NCI-H69 (cell line): ENCODE measurements around the gene TMEM72.
A peak's percentile ranks its signal among the peaks of the same experiment; 100 is the strongest.

Source experiments
- DNase-seq: peaks from one replicate; lab custom pipeline; 2025; lab: John Stamatoyannopoulos, UW

TMEM72 gene

DNA sequence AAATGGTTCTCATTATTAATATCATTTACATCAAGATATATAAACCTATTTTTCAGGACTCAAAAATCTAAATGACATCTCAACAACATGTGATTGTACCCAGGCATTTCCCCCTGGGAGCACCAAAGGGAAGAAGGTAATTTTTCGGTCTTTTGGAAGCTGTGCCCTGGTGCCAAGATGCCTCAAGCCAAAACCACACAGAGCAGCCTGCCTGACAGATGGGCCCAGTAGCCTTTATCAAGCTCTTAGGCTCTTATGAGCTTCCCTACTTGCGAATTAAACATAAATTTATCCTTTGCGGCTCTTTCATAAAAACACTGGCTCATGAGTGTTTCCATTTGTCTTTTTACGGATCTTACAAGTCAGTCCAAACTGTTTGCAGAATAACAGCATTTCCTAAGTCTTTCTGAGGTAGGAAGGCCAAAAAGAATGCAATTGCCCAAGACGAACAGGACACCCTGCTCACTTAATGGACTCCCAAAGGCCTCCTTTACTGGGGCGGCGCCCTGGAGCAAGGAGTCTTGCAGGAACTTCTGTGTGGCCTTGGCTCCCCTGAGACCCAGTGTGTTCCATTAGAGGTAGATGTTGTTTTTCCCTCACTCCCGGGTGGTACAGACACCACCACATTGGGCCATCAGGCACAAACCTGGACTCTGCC lies 44.4 kb downstream of the TMEM72 start:
- no peak for DNase-seq

DNA sequence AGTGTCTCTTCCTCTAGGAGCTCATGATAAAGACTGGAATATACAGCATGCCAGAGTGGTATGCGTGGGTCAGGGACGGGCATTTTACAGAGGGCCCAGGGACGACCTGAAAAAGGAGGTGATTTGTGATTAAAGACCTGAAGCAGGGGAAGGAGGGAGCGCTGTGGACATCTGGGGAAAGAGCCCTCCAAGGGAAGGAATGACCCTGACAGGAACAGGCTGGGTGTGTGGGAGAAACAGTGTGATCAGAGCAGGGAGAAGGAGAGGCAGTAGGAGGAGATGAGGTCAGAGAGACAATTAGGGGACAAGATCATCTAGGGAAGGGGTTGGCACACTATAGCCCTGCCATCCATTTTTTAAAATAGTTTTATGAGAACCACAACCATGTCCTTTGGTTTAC lies 45.1 kb downstream of the TMEM72 start:
- no peak for DNase-seq

DNA sequence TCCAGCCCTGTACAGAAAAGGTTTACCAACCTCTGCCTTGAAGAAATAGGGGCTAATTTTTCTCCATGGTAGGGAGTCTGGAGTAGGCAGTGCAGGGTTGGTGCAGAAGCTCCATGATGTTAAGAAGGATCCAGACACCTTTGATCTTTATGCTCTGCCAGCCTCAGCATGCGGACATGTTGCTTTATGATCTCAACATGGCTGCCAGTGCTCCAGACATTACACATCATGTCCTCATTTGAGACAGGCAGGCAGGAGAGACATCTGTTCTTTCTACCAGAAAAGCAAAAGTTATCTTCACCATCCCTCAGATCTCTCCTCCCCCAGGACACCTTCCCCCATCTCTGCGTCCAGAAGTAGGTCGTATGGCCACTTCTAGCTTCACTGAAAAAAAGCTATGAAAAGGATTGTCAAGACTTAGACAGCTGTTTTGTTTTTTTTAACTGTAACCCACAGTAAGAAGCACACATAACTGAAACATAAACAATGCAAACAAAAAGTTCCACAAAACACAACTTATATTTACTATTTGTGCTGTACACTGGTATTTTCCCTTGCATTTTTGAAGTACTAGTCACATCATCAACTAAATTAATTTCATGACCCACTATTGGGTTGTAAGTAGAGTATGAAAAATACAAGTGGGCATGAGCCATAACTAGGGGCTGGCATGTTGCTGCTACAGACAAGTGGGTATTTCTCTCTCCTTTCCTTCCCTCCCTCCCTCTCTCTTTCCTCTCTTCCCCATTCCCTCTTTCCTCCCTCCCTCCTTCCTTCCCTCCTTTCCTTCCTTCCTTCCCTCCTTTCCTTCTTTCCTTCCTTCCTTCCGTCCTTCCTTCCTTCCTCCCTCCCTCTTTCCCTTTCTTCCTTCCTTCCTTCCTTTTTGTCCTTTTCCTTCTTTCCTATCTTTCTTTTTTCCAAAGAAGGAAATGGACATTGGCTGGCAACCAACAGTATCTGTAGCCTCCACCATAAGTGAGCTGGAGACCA lies 45.9 kb downstream of the TMEM72 start:
- no peak for DNase-seq

DNA sequence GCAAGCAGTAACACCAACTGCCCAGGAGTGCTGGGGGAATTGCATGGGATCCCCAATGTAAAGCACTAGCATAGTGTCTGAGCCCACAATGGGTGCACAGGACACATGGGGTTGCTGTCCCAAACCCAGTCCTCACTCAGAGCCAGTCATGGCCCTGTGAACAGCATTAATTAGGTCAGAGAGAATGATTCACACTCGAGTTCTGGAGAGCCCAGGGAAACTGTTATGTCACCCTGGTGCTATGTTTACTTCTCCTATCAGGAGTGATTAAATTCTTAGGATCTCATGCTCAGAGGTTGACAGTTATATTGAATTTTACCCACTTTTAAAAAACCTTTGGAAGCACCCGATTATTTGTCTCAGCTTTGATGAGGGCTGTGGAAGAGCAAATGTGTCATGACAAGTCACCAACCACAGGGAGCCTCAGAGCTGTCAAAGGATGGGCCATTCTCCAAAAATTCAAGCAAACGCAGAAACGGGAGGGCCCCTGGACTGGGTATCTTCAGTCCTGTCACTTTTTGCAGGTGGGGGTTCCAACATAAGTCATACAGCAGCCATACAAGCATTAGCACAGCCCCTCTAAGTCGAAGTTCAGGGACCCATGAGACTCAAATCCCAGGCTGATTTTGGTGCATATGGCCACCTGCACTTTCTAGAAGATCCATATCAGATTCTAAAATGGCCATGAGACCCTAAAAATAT lies 47.2 kb downstream of the TMEM72 start:
- DNase-seq: no peak

DNA sequence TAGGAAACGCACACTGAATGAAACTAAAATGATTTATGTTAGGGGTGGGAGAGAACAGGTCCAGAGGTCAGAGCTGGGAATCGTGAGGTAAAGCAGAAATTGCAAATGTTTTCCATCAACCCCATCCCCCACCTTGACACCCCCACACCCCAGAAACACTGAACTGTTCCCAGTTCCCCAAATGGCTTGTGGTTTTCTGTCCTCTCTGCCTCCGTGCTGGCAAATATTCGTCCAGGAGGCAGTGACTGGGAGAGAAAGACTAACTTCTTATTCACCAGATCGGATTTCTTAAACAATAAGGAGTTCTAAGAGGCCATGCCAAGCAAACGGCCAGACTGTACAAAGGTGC lies 47.7 kb downstream of the TMEM72 start:
- no peak for DNase-seq

DNA sequence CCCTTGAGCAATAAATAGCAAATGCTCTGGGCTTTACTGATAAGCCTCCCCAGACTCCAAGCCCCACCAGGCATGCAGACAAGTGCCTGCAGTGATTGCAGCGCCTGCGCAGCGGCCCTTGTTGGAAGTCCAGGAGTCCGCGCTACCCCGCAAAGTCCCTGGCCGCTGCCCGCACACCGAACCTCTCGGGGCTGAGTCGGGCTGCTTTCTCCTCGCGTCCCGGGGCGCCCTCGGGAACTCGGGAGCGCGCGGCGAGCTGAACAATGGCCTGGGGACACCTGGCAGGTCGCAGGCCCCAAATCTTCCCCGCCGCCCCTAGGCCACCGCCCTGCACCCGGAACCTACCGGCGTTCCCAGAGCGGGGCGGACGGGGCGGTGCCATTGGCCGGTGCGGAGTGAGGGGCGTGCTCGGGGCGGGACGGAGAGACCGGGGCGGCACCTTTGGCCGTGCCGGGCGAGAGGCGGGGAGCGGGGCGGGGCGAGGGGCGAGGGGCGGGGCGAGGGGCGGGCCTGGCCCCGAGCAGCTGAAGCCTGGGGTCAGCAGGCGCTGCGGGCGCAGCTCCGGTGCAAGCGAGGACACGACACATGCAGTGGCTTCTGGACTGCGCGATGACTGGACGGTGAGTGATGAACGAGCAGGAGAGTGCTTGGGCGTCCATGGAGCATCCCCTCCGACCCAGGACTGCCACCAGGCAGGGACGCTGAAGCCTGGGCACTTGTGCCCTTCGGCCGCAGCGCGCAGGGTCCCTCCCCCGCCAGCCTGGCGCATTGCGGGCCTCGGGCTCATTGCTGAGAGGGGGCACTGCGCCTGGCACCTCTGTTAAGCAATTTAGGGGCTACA lies 48.3 kb downstream of the TMEM72 start, which contains the start of gene RASSF4:
TSS of gene RASSF4 (plus strand) at position 556 of the 841 bp plus-strand sequence. CDS start 10,401 bp downstream, outside the sequence.
- DNase-seq: peak; percentile 83

DNA sequence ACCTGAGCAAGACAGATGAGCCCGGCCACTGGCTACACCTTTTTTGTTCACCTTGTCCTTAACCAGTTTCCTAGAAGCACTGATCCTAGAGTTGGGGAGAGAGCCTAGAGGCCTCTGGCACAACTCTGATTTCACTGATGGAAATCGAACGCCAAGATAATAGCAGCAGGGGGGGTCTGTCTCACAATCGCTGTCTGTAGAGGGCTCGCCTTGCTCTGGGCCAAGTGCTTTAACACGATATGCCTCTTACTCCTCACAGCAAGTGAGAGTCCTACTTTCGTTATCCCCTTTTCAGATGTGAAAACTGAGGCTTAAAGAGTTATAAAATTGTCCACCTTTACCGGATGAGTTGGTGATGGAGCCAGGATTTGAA lies 48.9 kb downstream of the TMEM72 start:
- DNase-seq: no peak

DNA sequence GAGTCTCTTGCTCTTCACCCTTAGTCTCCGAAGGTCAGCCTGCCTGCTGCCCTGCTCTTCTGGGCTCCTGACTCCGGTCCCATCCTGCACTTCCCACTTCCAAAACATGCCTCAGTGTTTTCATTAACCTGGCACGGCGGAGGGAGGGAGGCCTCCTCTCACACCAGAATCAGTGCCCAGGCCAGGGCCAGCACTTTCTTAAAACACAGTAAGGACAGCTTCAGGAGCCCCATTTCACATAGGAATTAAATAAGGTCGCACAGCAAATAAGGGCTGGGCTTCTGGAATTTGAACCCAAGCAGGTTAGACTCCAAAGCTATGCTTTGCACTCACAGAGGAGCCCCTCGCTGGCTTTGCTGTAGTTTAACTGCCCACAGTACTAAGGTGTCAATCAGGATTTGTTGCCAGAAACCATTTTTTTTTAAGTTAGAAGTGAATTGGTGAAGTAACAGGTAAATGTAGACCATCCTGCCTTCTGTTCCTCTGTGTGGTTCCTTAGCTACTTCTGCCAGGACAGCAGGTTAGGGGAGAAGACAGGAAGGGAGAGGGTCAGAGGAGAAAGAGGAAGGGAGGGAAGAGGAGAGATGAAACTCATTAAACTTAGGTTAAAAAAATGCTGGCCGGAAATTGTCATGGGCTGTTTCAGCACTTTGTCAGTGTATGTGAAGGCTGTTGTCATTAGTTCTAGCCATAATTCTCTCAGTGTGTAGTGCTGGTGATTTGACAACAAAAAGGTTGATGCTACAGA lies 49.5 kb downstream of the TMEM72 start:
- no peak for DNase-seq

DNA sequence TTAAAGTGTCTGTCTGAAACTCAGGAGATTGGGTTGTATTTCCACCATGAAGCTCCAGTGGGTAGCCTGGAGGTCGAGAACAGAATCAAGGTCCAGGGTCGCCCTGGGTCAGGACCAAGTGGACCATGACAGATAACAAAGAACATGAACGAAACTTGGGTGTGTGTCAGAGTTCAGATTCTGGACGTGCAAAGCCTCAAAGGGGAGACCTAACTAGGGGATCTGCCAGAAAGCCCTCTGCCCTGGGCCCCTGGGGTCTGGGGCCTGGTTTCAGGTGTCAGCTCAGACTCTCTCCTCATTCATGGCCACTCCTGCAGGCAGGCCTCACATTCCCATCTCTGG lies 50.1 kb downstream of the TMEM72 start:
- no peak for DNase-seq

DNA sequence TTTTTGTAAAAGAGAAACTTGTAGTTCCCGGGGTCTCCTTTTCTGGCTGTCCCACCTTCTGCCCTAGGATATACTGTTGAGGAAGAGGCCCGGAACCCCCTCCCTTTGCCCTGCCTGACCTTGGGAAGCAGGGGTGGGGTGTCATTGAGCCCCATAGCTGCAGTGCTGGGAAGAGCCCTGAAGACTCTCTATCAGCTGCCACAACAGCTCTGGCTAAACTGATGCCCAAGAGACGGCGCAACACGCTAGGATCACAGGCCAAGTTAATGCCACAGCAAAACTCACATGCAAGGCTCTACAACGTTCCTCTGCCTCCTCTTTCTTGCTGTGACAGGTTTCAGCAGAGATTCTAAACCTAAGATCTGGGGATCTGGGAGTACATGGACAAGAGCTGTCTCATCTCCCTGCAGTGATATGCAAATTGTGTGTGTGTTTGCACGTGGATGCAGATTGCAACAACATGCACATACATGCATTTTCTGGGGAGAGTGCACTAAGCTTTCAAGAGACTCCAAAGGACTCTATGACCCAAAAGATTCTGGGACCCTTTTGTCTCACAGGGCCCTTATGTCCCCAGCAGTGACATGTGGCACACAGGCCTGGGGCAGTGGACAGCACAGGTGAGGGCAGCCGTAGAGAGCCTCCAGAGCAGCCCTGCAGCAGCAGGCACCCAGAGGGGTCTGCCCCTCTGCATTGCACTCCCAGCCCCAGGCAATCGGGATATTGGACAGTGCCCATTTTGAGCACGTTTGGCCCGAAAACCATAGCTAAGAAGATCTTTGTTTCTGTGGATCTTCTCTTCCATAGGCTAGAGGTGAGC lies 51.0 kb downstream of the TMEM72 start:
- DNase-seq: no peak

DNA sequence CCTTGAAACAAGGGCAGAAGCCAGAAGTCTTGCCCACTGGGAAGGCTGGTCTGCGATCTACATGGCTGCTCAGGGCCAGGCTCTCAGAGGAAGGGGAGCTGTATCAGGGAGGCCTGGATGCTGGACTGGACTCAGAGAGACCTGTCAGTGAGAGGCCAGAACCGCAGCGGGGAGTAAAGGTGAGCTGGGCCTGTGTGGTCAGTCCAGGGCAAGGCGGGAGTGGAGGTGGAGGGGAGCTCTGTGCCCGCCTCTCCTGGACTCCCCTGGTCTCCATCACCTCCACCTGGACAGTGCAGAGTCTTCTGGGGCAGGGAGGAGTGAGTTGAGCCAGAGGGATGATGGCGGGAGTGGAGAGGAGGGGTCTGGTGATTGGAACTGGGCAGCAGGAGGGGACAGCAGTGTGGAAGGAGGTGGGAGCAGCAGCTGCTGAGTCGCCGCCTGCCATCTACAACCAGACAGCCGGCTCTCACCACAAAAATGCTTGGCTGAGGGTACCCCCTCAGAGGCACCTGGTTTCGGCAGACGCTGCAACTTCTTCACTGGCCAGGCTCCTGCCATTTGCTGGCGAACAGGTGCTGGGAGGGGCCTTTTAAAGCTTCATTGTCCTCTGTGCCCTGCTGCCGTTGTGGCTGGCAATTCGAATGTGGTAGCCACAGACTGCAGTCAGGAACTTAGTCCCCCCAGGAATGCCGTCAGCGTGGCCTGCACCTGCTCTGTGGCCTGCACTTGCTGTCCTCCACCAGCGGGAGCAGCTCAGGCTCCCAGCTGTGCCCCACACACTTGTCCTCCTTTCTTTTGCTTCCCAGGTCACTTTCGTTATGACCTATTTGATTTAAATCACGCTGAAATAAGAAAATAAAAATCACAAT lies 52.0 kb downstream of the TMEM72 start:
- DNase-seq: no peak

DNA sequence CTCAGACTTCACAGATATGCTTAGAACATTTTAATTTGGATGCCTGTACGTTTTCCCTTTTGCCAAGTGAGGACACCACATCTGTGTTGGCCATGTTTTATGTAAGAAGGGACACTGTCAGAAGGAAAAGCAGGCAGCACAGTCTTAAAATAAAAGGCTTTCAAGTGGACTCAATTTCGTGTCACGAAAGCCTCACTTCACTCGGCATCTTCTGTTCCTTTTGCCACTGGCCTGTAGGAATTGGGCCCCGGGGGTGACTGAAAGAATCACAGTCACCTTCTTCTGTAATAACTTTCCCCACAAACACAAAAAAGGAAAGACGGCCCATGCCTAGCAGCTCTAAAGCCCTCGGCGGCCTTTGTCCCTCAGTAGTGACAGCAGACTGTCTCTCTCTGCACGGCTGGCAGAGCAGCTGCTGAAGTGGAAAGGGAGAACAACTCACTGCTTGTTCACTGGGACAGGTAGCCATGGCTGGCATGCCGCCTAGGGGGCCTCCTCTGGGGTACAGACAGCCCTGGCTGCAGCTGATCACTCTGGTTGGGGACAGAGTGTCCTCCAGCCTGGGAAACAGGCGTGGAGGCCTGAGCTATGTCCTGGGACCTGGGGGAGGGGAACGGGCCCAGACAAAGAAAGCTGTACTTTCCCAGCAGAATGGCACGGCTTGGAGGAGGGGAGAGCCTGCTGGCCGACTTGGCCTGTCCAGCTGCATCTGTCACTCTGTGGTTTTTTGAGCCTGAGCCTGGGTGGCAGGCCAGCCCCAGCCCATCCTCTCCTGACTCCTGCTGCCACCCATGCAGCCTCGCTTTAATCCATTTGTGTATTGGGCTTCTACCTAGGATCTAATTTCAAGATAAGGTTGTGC lies 52.9 kb downstream of the TMEM72 start:
- DNase-seq: no peak

DNA sequence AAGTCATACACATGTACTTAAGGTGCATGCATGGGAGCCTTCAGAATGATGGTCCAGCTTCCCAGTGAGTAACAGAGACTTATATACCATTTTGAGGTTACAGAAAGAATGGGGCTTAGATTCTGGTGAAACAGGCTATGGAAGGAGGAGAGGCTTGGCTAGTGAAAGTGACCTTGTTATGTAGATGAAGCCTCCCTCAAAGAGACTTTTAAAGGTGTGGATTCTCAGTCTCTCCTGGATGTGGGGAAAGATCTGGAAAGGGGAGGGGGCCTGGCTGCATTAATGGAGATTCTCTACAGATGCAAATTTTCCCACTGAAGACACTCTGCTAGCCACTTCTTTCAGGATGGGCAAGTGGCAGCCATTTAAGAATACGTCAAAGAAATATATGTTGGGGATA lies 54.0 kb downstream of the TMEM72 start:
- no peak for DNase-seq

DNA sequence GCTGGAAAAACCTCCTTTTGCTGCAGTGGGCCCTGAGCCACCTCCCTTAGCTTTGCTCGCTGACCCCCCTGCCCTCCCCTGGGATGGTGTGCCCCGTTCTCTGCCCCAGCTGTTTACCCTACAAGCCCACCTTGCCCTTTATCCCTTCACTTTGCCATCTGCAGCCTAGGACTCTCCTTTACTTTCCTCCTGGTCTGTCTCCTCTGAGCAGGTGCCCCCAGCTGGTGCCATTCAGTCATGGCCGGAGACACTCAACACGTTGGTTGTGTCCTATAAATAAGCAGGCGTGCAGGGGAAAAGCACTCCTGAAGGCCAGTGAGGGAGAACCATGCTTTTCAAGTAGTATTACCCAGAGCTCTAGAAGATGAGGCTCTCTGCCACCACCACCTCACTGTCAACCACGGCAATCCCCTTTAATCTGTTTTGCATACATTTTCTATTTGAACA lies 54.5 kb downstream of the TMEM72 start:
- DNase-seq: no peak

DNA sequence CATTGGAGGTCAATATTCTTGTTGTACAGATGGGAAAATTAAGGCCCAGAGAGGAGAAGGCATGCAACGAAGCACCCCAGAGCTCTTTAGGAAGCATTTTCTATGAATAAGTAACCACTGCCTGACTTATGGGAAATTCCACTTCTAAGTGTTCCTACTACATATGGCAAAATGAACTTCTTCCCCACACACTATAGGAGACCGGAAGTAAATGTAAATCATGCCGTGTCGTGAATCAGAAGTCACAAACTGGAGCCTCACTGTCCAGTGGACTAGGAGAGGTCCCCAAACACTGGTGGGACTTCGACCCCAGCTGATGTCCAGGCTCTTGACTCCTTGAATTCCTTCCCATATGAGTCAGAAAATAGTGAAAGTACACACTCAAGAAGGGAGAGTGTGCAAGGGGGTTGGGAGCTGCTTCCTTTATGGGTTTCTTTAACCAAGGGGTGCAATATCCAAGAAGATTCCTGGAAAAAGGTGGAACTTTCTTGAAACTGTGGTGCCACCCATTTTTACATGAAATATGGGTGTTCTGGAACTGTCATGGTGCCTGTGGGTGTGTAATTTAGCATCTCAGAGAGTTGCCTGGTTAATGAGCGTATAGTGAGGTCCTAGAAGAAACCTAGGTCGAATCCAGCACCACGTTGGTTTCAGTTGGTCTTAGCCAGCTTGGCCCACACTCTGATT lies 55.1 kb downstream of the TMEM72 start:
- no peak for DNase-seq

DNA sequence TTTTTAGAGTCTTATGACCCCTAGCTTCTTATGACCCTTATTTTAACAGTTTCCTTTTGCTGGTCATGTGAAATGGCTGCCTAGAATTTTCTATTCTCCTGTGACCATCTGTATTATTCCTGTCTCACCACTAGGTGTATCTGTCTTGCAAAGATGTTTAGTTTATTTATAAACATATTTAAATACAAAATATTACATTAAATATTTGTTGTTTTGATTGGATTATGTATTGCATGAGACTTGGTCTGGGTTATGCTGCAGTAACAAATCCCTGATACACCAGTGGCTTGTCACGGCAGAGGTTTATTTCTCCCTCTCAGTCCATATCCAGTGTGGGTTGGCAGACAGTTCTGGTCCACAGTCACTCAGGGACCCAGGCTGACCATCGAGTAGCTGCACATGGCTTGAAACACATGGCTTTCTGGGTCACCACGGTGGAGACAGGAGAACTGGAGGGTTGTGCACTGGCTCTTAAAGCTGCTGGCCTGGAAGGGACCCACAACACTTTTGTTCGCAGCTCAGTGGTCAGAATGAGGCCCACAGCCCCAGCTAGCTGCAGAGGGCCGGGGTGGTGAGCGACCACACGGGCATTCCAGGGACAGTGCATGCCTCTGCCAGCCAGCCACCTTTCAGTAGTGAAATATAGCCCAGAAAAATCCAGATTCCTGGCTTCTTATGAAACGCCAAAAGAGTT lies 55.8 kb downstream of the TMEM72 start:
- no peak for DNase-seq

DNA sequence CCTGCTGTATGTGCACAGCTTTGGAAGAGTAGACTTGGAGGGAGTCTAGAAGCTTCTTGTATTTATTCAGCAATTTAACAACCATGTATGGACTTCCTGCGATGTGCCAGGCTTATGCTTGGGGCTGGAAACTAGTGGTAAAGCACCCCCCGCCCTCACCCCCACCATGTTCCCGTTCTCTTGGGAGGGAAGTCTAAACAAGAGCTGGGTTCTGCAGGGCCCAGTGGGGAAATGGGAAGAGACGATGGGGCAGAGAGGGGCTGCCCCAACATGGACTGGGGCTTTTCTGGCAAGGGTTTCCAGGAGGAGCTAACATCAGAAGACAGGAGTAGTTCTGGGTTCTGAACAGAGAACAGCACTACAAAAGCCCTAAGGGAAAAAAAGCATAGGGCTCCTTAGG lies 56.5 kb downstream of the TMEM72 start:
- no peak for DNase-seq
